Sigmoid colon (tissue), 4 donors: Measurements from ENCODE around the gene STK10.

Experiments
- POLR2A ChIP-seq, 2 donors: fragments of 450-650 bp; IDR thresholded peaks; one replicate each; pipeline ENCODE4 v1.6.1; 2016; ENCODE audit warnings: antibody characterized with exemption in 2 of 2, mild to moderate bottlenecking in 2 of 2, moderate library complexity in 2 of 2
- POLR2AphosphoS5 ChIP-seq, 4 donors: sonication (generic); formaldehyde crosslinking; IDR thresholded peaks; one replicate each; pipeline ENCODE4 v1.6.1; 2017; ENCODE audit warnings: antibody characterized with exemption in 4 of 4
- TF ChIP-seq, protein P1 (sequence below), 4 experiments: fragments of 450-650 bp in 3 of 4; fragments of 200-600 bp in 1 of 4; IDR thresholded peaks; one replicate each; pipeline ENCODE4 v1.5.1; 2016 to 2019; ENCODE audit warnings: antibody characterized with exemption in 4 of 4, mild to moderate bottlenecking in 3 of 4, moderate library complexity in 2 of 4

GRCh38 chr5:172028167-172028566 lies 159.9 kb downstream of the STK10 start:
- TF ChIP-seq, protein P1, sequence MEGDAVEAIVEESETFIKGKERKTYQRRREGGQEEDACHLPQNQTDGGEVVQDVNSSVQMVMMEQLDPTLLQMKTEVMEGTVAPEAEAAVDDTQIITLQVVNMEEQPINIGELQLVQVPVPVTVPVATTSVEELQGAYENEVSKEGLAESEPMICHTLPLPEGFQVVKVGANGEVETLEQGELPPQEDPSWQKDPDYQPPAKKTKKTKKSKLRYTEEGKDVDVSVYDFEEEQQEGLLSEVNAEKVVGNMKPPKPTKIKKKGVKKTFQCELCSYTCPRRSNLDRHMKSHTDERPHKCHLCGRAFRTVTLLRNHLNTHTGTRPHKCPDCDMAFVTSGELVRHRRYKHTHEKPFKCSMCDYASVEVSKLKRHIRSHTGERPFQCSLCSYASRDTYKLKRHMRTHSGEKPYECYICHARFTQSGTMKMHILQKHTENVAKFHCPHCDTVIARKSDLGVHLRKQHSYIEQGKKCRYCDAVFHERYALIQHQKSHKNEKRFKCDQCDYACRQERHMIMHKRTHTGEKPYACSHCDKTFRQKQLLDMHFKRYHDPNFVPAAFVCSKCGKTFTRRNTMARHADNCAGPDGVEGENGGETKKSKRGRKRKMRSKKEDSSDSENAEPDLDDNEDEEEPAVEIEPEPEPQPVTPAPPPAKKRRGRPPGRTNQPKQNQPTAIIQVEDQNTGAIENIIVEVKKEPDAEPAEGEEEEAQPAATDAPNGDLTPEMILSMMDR (IDR thresholded peaks at IDR 0.05), result no peak
- TF ChIP-seq POLR2A (IDR thresholded peaks at IDR 0.05) (no peak), POLR2AphosphoS5 (IDR thresholded peaks at IDR 0.05) (no peak)
